Suppressor macrophage treated with lipopolysaccharide for 1 hour (primary cell): ENCODE results near the gene ZW10.
A peak's percentile ranks its signal among the peaks of the same experiment; 100 is the strongest.
"Not testable (repeated sequence)": the region's sequence is repeated elsewhere in the genome, so short reads cannot be mapped to it uniquely, and the experiment has no call there.

Experiments
- DNase-seq, 3 donors: peaks; one replicate each; pipeline ENCODE4 v3.0.0-alpha.2; 2020 to 2022

Gene ZW10, protein sequence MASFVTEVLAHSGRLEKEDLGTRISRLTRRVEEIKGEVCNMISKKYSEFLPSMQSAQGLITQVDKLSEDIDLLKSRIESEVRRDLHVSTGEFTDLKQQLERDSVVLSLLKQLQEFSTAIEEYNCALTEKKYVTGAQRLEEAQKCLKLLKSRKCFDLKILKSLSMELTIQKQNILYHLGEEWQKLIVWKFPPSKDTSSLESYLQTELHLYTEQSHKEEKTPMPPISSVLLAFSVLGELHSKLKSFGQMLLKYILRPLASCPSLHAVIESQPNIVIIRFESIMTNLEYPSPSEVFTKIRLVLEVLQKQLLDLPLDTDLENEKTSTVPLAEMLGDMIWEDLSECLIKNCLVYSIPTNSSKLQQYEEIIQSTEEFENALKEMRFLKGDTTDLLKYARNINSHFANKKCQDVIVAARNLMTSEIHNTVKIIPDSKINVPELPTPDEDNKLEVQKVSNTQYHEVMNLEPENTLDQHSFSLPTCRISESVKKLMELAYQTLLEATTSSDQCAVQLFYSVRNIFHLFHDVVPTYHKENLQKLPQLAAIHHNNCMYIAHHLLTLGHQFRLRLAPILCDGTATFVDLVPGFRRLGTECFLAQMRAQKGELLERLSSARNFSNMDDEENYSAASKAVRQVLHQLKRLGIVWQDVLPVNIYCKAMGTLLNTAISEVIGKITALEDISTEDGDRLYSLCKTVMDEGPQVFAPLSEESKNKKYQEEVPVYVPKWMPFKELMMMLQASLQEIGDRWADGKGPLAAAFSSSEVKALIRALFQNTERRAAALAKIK

DNA sequence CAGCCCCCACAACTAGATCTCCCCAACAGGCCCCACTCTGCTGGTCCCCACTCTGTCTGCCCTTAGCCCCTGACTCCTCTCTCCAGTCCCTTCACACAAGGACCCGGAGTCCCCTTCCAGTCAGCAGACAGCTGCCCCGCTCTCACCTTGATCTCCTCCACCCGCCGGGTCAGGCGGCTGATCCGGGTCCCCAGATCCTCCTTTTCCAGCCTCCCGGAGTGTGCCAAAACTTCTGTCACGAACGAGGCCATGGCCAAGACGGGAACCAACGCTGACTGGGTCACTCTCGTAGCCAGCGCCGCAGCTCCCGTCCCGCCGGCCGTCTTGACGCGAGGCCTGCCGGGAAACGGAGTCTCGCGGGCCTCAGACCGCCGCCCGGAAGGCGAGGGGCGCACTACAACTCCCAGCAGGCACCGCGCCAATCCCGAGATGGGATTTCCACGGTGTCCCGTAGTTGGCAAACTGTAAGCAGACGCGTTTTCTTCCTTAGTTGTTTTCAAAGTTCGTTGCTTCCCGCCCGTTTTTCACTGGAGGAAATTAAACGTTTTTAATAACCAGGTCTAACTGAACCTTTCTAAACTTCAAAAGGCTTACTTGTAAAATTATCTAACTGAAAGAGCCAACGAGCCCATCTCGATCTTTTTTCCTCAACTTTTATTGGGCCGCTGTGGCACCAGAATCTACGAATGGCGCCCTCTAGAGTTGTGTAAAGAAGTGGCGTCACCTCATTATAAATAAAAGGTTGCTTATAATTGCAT lies at the start of gene ZW10:
Gene ZW10 (minus strand): TSS at position 277 of the 758 bp plus-strand sequence. CDS start 26 bp downstream, at position 251.
- peak; percentile 97 to 98 (median 98) for DNase-seq

DNA sequence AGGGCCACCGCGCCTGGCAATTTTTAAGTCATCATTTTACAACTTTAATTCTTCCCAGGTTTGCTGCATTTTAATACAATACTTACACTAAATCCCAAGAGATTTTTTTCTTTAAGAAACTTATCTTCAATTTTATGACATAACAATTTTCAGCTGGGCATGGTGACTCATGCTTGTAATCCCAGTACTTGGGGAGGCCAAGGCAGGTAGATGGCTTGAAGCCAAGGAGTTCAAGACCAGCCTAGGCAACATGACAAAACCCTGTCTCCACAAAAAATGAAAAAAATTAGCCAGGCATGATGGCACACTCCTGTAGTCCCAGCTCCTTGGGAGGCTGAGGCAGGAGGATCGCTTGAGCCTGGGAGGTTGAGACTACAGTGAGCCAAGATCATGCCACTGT lies 44.9 kb upstream of the ZW10 start:
- DNase-seq = no peak

DNA sequence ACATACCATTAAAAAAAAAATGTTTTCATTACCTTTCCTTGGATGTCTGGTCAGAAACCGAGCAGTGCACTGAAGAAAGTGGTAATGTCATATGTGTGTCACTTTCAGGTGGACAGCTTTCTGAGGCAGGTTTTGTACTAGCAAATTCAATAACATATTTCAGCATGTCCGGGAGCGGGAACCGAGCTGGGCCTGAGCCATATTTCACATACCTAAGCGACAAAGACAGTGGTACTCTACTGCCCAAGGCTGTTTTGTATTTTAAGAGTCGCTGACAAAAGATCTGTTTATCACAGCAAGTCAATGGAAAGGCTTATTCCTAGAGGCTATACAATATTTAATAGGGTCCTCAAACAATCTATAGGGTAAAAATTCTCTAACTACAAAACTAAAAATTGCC lies 44.1 kb upstream of the ZW10 start:
- no peak for DNase-seq

DNA sequence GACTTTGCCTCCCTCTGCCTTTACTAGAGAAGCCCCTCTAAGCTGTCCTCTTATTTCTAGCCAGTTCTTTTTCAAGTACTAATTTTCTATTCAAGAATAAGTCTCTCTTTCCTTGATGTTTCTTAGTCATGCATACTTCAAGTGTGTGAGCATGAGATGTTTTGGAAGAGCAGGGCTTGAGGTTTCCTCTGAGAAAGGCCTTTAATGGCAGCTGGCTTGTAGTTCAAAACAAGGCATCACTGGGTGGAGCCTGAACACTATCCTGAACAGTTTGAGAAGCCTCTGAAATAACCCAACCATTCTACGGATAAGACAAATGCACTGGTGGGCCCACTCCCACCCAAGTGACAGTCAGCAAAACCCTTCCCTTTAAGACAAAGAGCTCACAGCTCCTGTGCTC lies 43.7 kb upstream of the ZW10 start:
- no peak for DNase-seq

DNA sequence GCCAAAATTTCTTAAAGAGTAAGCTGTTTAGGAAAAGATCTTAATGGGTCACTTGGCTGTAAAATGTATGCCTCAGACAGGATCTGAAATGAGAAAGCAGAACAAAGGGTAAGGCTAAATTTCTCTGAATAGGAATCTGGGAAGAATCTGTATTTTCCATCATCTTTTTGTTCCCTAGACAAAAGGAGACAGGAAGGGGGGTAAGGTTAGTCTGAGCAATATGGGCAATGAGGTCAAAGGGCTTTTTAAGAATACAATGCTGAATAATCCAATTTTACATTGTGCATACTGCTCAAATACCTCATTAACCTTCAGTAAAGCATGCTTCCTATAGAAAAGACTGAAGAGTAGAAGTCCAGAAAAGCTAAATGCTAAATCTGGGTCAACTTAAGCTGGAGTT lies 40.7 kb upstream of the ZW10 start:
- DNase-seq = no peak

DNA sequence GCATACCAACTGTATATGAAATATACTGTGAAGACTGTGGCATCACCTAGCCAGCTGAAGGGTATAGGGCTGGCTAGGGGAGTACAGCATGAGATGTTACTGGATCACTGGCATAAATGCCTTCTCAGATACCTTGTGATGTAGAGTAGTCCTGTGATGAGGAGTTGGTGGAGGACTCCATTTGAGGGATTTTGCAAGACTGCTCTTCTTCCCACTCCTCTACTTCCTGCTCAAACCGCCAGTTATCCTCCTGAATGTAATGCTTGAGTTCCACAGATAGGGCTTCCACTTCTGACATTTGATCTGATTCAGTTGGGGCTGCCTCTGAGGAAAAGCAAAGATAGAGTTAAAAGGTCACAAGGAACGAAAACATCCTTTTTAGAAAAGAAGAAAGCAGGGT lies 35.4 kb upstream of the ZW10 start:
- peak; percentile 7 to 20 (median 7) for DNase-seq

DNA sequence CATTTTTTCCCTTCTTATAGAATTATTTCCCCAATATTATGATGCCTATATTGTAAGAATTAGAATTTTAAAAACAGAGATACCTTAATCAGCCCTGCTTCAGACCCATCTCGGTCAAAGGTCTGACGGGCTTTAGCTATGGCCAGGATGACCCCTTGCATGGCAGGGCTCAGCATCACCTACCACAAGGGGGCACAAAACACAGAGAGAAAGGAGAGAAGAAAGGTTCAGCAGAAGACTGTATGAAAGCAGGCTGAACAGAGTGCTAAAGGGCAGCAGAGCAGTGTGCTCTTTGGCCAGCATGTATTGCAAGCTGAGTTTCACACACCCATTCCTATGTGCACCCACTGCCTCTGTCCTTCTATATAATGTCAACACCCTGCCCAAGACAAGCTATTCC lies 32.9 kb upstream of the ZW10 start:
- peak; percentile 22 to 32 (median 24) for DNase-seq

DNA sequence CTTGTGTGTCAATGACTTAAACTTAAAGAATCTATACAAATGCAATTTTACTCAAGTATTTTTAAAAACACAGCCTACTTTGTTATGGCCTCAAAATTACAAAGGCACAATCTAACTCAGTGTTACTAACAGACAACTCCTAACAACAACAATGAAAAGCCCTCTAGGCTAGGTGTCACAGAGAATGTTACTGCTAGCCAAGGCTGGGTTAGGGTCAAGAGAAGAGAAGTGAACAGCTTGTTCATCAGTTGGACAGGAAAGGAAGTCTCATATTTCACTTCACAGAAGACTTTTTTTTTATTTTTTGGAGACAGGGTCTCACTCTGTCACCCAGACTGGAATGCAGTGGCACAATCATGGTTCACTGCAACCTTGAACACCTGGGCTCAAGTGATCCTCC lies 32.1 kb upstream of the ZW10 start:
- DNase-seq = no peak

DNA sequence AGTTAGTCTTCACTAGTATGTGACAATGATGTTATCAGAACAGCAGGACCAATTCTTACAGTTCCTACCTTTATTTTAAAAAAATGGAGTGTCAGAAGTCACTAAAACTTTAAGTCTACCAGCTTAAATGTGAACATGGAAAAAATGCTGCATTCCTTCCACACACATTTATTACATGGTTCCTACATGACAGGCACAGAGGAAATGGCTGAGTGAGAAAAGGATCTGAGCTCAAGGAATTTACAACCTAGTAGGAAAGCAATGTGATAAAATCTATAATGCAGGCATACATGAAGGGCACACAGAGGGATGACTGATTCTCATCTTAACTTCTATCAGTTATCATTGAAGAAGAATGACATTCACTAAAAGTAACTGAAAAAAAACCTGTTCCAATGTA lies 29.1 kb upstream of the ZW10 start:
- DNase-seq = no peak

DNA sequence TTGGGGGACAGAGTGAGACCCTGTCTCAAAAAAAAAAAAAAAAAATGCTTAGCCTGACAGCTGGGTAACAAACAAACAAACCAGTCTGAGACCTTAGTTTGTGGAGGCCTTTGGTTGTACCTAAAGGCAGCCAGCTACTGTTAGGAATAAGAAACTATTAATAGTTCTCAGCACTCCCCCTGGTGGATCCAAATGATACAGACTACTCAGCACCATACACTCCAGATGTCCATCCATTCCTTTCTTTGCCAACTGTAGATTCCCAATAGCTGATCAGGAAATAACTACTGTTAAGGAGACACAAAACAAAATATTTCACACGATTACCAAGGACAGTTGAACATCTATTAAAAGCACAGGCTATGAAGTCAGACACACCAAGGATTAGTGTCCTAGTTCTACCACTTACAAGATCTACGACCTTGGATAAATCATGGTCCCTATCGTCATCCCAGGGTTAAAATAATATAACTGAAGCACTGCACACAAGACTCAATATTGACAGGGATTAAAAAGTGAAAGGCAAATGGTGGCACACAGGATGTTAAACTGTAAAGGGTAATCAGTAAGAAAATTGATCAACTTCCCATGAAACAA lies 23.3 kb upstream of the ZW10 start:
- DNase-seq = peak; percentile 46 to 60 (median 59)

DNA sequence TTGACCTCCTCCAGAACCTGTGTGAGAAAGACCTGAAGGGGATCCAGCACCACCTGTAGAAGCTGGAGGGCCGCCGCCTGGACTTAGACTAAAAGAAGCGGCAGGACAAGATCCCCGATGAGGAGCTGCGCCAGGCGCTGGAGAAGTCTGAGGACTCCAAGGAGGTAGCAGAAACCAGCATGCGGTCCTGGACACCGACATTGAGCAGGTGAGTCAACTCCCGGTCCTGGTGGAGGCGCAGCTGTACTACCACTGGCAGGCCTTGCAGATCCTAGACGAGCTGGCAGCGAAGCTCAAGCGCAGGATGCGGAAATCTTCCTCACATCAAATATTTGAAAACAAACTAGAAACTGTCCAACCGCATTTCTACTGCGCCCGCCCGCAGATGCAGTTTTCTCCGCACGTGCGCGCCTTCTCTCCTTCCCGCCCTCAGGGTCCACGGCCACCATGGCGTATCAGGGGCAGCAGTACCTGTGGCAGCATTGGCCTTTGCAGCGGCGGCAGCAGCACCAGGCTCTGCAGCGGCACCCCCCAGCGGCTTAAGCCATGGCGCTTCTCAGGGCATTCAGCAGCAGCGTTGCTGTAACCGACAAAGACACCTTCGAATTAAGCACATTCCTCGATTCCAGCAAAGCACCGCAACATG lies 16.3 kb upstream of the ZW10 start:
- DNase-seq = no peak

DNA sequence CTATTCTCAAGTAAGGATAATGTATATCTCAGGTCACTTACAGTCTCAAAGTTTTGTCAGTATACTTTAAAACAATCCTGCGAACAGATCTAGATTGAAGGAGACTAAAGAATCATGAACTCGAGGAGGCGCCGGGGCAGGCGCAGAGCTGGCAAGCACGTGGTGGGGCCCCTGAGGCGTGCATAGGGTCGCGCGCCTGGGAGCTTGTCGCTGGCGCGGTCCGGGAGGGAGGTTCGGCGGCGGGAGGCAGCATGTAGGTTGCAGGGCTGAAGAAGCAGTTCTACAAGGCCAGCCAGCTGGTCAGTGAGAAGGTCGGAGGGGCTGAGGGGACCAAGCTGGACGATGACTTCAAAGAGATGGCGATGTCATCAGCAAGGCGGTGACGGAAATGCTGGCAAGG lies 15.5 kb upstream of the ZW10 start:
- DNase-seq = not testable (repeated sequence)

DNA sequence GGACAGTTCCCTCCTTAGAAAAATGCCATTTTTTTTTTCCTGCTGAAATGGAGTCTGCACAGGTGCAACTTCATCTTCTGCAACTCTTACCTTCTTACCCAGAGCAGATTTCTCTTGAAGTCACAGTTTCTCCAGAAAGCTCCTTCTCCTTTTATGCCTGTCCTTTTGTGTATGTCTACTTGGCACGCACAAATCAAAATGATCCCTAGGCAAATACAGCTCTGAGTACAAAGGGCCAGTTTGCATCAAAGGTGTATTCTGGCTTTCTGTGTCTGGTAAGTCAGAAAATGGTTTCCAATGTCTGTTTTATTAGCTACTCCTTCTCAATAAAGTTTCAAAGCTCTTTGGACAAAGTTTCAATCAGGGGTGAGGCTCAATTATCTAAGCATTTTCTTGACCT lies 8.6 kb upstream of the ZW10 start:
- no peak for DNase-seq

DNA sequence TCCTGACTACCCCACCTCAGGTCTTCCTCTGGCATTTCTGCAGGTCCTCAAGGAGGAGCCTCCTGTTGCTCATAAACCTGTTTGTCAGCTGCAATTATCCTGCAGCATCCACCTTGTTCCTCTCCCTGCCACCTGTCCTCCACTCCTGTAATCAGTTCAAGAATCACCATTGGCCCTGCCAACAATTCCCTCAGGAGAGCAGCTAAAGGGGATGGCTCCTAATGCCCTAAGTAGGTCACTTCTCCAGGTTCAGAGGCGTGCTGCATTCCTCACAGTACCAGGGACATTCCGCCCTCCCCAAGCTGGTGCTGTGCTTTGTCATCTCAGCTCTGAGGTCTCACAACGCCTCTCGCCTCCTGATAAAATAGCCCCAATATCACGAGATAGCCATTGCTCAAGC lies 8.2 kb upstream of the ZW10 start:
- DNase-seq = no peak

DNA sequence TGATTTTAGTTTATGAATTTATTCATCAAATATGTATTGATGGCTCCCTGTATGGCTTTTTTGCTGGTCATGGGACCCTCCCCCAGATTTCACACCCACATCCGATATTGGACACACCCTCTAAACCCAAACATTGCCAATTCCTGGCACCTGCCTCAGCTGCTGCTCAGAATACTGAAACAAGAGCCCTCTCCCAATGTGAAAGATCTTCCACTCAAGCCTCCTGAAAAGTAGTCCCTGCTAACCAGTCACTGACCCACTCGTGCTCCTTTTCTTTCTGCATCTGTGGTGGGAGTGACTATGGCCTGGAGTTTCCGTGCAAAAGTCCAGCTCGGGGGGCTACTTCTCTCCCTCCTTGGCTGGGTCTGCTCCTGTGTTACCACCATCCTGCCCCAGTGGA lies 6.0 kb upstream of the ZW10 start, which contains the start of gene CLDN25:
Gene CLDN25 (plus strand): TSS at position 301 of the 400 bp plus-strand sequence. CDS start 0 bp downstream, at position 301.
- no peak for DNase-seq

DNA sequence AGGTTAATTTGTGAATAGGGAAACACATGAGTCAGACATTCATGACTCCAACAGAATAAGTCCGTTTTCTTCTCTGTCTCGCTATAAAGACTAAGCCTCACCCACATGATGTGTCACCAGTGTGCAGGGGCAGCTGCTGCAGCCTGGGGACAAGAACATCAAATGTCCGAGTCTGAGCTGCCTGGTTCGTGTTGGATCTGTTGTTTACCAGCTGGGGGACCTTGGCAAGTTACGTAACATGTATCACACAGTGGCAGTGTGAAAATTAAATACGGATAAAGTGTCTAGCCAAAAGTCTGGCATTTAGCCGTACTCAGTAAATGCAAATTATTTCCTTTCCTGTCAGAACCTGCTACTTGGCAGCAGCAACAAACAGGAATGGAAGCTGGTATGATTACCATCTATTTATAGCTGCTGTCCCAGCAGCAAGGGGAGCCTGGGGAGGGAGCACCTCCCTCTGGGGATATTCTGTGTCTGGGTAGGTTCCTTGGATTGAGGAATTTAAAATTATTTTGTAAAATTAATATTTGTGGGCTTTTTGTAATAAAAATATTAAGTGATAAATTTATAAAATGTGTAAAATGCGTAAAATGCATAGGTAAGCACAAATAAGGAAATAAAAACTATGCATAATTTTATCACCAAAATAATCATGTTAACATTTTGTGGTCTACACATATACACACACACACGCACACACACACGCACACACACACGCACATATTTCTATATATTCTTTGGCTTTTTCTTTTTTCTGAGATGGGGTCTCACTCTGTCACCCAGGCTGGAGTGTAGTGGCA lies 4.8 kb upstream of the ZW10 start:
- peak; percentile 31 to 61 (median 44) for DNase-seq

DNA sequence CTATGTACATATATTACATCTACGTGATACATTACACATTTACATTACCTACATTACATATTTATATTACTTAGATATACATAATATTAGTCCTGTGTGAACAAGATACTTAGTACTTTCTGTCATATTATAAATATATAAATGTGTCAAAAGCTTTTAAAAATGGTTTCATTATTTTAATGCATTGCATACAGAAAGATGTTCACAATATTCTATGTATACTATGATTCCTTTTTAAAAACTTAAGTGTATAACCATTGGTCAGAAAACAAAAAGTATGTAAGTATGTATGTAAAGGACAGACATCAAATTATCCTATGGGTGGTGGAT lies 647 bp upstream of the ZW10 start:
- DNase-seq = no peak

DNA sequence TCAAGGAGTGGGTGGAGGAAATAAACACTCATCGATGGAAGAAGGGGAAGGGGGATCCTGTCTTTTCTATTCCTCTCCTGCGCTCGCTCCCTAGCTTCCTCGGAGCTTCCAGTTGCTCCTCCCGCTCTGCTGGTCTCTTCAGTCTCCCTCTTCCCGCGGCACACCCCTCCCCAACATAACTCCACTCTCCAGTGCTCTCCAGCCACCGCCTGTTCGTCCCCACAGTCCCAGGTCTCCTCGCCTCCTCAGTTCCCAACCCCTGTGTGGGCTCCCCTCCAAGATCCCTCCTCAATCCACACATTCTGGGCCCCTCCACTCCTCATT lies 438 bp downstream of the ZW10 start:
- peak; percentile 13 to 43 (median 41) for DNase-seq

DNA sequence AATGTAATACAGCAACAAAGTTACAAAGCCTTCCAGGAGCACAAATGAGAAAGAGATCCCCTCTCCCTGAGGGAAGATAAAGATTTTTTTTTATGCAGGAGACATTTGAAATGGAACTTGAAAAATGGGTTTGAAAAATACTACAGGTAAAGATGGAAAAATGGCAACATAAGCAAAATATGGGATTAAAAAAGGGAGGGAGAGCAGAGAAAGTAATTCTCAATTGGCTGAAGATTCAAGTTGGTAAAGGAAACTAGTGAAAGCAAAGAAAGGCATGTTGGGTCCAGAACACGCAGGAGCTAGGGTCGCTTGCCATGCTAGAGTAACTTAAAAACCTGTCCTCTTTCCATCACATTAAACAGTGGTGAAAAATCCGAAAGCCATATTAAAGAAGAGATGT lies 1.5 kb downstream of the ZW10 start:
- DNase-seq = no peak

DNA sequence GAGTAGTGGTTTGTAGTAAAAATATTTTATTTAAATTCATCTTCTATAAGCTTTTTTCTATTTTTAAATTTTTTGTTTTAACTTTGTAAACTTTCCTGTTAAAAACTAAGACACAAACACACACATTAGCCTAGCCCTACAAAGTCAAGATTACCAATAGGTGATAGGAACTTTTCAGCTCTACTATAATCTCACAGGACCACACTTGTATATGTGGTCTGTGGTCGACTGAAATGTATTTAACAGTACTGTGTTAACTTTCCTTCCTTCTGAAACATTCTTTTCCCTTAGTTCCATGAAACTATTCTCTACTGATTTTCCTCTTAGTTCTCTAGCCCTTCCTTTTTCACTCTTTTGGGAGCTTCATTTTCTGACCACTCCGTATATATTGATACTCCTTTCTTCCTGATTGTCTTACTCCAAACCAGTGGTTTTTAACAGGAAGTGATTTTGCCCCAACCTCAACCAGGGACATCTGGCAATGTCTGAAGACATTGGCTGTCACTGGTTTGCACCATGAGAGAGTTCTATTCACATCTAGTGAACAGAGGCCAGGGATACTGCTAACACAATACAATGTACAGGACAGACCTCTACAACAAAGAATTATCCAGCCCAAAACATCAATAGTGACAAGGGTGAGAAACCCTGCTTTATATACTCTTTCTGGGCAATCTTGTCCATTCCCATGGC lies 8.8 kb downstream of the ZW10 start:
- no peak for DNase-seq

DNA sequence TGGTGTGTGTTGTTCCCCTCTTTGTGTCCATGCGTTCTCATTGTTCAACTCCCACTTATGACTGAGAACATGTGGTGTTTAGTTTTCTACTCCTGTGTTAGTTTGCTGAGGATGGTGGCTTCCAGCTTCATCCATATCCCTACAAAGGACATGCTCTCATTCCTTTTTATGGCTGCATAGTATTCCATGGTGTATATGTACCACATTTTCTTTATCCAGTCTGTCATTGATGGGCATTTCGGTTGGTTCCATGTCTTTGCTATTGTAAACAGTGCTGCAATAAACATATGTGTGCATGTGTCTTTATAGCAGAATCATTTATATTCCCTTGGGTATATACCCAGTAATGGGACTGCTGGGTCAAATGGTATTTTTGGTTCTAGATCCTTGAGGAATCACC lies 10.5 kb downstream of the ZW10 start:
- not testable (repeated sequence) for DNase-seq
